GM12878 (cell line): ENCODE data around the gene F12. TPM values are rescaled to one million over a fixed set of nuclear protein-coding genes. Genes with fewer than 3 reads are reported as not detected.

Experiments
- ATAC-seq: fragments of 200-7000 bp; cut with Tn5 transposase; 3 replicates; pipeline ENCODE4 v1.9.1; 2020; ENCODE audit warnings: mild to moderate bottlenecking, moderate library complexity
- BruUV-seq: library from RNA; stranded (reverse); fragments of 400-500 nt; replicated peaks from 2 replicates; lab custom pipeline; 2021; lab: Mats Ljungman, UMichigan
- CTCF ChIA-PET: fragments of 300-600 bp; sonication (Branson Sonifier 250); formaldehyde crosslinking; extraction: SDS; loops from one replicate; lab custom pipeline; 2021; ENCODE audit warnings: inconsistent platforms; lab: Yijun Ruan, JAX
- POLR2A ChIA-PET: fragments of 350-600 bp; formaldehyde crosslinking; extraction: SDS; loops from one replicate; lab custom pipeline; 2021; ENCODE audit warnings: inconsistent platforms; lab: Charles Lee
- RAD21 ChIA-PET: fragments of 300-600 bp; sonication (Branson Sonifier 250); formaldehyde crosslinking; loops from one replicate; lab custom pipeline; 2023; ENCODE audit warnings: antibody characterized with exemption; ENCODE audit not compliant: unreplicated experiment; lab: Charles Lee
- SMC1A ChIA-PET: fragments of 300-600 bp; sonication (Branson Sonifier 250); formaldehyde crosslinking; loops from one replicate; lab custom pipeline; 2023; ENCODE audit not compliant: unreplicated experiment, uncharacterized antibody; lab: Charles Lee
- DNase-seq: peaks from one replicate; pipeline ENCODE4 v3.0.0-alpha.2; 2011; ENCODE audit warnings: low read depth, low spot score
- FAIRE-seq: peaks from 3 replicates; lab custom pipeline; 2011; peaks lifted over from hg19 to GRCh38; lab: Jason Lieb, UNC
- H2AFZ ChIP-seq: 2 replicates; pipeline ENCODE4 v1.6.0; 2011; ENCODE audit warnings: low read depth, low read length, control low read depth; ENCODE audit not compliant: control insufficient read depth
- H3K27ac ChIP-seq: 2 replicates; pipeline ENCODE4 v1.5.1; 2011; ENCODE audit warnings: control low read depth; ENCODE audit not compliant: control insufficient read depth, insufficient read depth
- H3K27me3 ChIP-seq, 2 experiments: replicated peaks in 1 of 2; 2 replicates each; pipeline versions ENCODE4 v1.6.0 to v1.6.1; 2011; ENCODE audit warnings: low read length in 1 of 2; ENCODE audit not compliant: control insufficient read depth in 2 of 2, insufficient read depth in 2 of 2
- H3K36me3 ChIP-seq, 2 experiments: 2 replicates each; pipeline ENCODE4 v1.5.1; 2011; ENCODE audit warnings: low read length in 1 of 2; ENCODE audit not compliant: control insufficient read depth in 2 of 2, insufficient read depth in 2 of 2
- H3K4me1 ChIP-seq: 2 replicates; pipeline ENCODE4 v1.6.1; 2011; ENCODE audit warnings: mild to moderate bottlenecking, low read length, moderate library complexity, mixed read lengths; ENCODE audit not compliant: control insufficient read depth, insufficient read depth
- H3K4me2 ChIP-seq: 2 replicates; pipeline ENCODE4 v1.6.0; 2011; ENCODE audit warnings: control low read depth; ENCODE audit not compliant: control insufficient read depth, insufficient read depth
- H3K4me3 ChIP-seq: fragments of 200-600 bp; sonication (generic); 2 replicates; pipeline ENCODE4 v1.5.1; 2016
- H3K79me2 ChIP-seq: 2 replicates; pipeline ENCODE4 v1.6.0; 2011; ENCODE audit warnings: low read length; ENCODE audit not compliant: control insufficient read depth, insufficient read depth
- H3K9ac ChIP-seq: 2 replicates; pipeline ENCODE4 v1.8.0; 2011; ENCODE audit warnings: low read length, control low read depth, mixed read lengths; ENCODE audit not compliant: control insufficient read depth, insufficient read depth
- H3K9me3 ChIP-seq: replicated peaks from 3 replicates; pipeline ENCODE4 v1.5.1; 2011; ENCODE audit warnings: mild to moderate bottlenecking, low read length; ENCODE audit not compliant: control insufficient read depth, insufficient read depth
- H4K20me1 ChIP-seq: 2 replicates; pipeline ENCODE4 v1.6.0; 2011; ENCODE audit not compliant: control insufficient read depth, insufficient read depth
- CHD2 ChIP-seq: IDR thresholded peaks from 2 replicates; pipeline ENCODE4 v1.6.1; 2011; ENCODE audit warnings: low read depth, low read length, improper control_type of control experiment, borderline replicate concordance
- E4F1 ChIP-seq: fragments of 450-650 bp; IDR thresholded peaks from 2 replicates; pipeline ENCODE4 v1.6.1; 2018; ENCODE audit warnings: borderline replicate concordance, mild to moderate bottlenecking; ENCODE audit not compliant: partially characterized antibody
- MYB ChIP-seq: fragments of 150-350 bp; IDR thresholded peaks from 2 replicates; pipeline ENCODE4 v1.6.1; 2014; ENCODE audit warnings: mild to moderate bottlenecking, low read depth, low read length, borderline replicate concordance
- NFYB ChIP-seq: IDR thresholded peaks from 2 replicates; pipeline ENCODE4 v1.6.1; 2011; ENCODE audit warnings: low read depth, mild to moderate bottlenecking, low read length, improper control_type of control experiment, moderate library complexity; ENCODE audit not compliant: insufficient read depth
- RBBP5 ChIP-seq: fragments of 200-600 bp; sonication (generic); conservative IDR thresholded peaks from 2 replicates; pipeline ENCODE4 v1.6.1; 2016
- SKIL ChIP-seq: fragments of 450-650 bp; IDR thresholded peaks from 2 replicates; pipeline ENCODE4 v1.6.1; 2017; ENCODE audit warnings: mild to moderate bottlenecking, low read depth, inconsistent platforms; ENCODE audit not compliant: poor library complexity, severe bottlenecking
- TARDBP ChIP-seq: IDR thresholded peaks from 2 replicates; pipeline ENCODE4 v1.6.1; 2016; ENCODE audit warnings: borderline replicate concordance
- TCF3 ChIP-seq: IDR thresholded peaks from 2 replicates; pipeline ENCODE4 v1.6.1; 2012; ENCODE audit warnings: low read depth, mild to moderate bottlenecking, low read length, borderline replicate concordance; ENCODE audit not compliant: insufficient read depth
- ZBED1 ChIP-seq: IDR thresholded peaks from 2 replicates; pipeline ENCODE4 v1.6.1; 2016; ENCODE audit warnings: borderline replicate concordance
- WGBS: methylation state at CpG from one replicate; pipeline ENCODE4 v1.1.6; 2016; ENCODE audit warnings: low lambda C conversion rate; ENCODE audit not compliant: insufficient replicate concordance, insufficient coverage; ENCODE audit errors: missing lambda C conversion rate; 5-methylcytosine and 5-hydroxymethylcytosine counted together
- in situ Hi-C: fragments of 300-500 bp; cut with MboI; formaldehyde crosslinking; loops from 9 replicates; pipeline ENCODE4 v1.14.3; 2018; ENCODE audit warnings: mixed read lengths
- intact Hi-C: fragments of 100-400 bp; cut with micrococcal nuclease; formaldehyde crosslinking; loops from one replicate; pipeline ENCODE4 v1.14.2; 2022; ENCODE audit not compliant: unreplicated experiment
- polyA plus RNA-seq, 11 experiments: library from polyadenylated mRNA; depleted of rRNA in 4 of 11; unstranded in 6 of 11; stranded (reverse) in 5 of 11; fragments of >200 nt; fragmentation: Nextera tagmentation in 4 of 11; fragmentation: Illumina TruSeq in 1 of 11; extraction: Ambion mirVana in 4 of 11; extraction: Trizol in 1 of 11; gene quantifications; 1 replicate in 1 of 11; 2 replicates in 10 of 11; pipeline versions ENCODE4 v1.2.1 to v1.2.3, GENCODE V29; 2011 to 2016; ENCODE audit warnings: inconsistent platforms in 2 of 11, missing spikeins in 2 of 11, low read depth in 1 of 11
- total RNA-seq, 4 experiments: library from RNA; depleted of rRNA in 3 of 4; stranded (reverse); fragments of >200 nt in 3 of 4; fragmentation: Illumina TruSeq in 1 of 4; extraction: Trizol in 1 of 4; gene quantifications; 2 replicates each; pipeline versions ENCODE4 v1.2.1 to v1.2.3, GENCODE V29; 2013 to 2021
- TF ChIP-seq, protein P1 (sequence below): fragments of 450-650 bp; IDR thresholded peaks from 2 replicates; pipeline ENCODE4 v1.6.1; 2016; ENCODE audit warnings: mild to moderate bottlenecking
- TF ChIP-seq, protein P2 (sequence below): fragments of 450-650 bp; formaldehyde crosslinking; IDR thresholded peaks from 2 replicates; pipeline ENCODE4 v1.4.0; 2020; ENCODE audit warnings: mild to moderate bottlenecking, moderate library complexity

The F12 gene
- total and polyA plus RNA-seq, 10 of the 15 experiments (the other 5 are each of a cell fraction or from before 2014, with no cell fraction given) = 0.25 to 11.3 (median 5.5) TPM

DNA sequence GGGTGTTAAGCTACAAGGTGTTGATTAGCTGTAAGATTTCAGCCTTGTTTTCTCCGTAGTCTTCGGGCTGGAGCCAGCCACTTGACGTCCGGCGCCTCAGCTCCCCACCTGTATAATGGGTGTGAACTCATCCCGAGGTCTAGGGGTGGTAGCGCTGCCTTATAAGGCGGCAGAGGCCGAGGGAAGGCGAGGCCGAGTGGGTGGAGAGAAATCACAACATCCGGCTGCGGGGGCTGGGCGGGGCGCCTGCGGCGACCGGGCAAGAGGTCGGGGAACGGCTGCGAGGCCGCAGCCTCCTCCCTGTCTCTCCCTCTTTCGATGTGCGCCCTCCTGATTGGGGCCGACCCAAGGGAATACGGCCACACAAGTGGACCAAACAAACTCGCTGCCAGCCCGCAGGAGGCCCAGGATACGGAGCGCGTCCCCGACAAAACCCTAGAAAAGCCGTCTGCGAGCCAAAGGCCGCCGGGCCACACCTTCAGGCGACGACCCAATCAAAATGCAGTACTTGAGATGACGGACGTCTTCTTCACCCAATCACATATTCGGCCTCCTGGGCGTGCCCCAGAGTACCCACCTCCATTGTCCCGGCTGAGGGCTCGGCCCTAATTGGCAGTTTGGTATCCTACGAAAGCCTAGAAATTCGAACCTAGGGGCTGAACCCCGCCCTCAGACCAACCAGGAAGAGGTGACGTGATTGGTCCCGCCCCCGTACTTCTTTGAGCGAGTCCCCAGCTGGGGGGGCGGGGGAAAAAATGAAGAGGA, 16.6 kb upstream of the F12 start:
- BruUV-seq = no TSS peak
- Histone ChIP-seq H3K4me2 (peak overlapping the region; percentile 100), H3K9ac (peak overlapping the region; percentile 89), H3K27ac (peak overlapping the region; percentile 99), H3K27me3 (no peaks in the 10 kb centered on the region), H3K79me2 (peaks cover 43% of the 10 kb centered on the region), H4K20me1 (no peaks in the 10 kb centered on the region), H3K4me3 (peak overlapping the region; percentile 62; the same call in 1 of the 2 replicates), H2AFZ (peak overlapping the region; percentile 95), H3K36me3 (no peaks in the 10 kb centered on the region), H3K4me1 (peaks cover 37% of the 10 kb centered on the region), H3K9me3 (no peaks in the 10 kb centered on the region)
- in situ Hi-C loops (no loop called here), intact Hi-C loops (loop anchor here (1.0 to 2.0 kb wide), 2 partner anchors 14 to 29 kb away; no protein-coding TSS in a partner anchor)
- DNase-seq (peak; percentile 100), FAIRE-seq (peak; percentile 100), ATAC-seq (peak; percentile 81)
- RAD21 ChIA-PET = interaction anchor here (0.6 to 11.0 kb wide), 12 partner anchors 13 to 83 kb away, joined by 3 to 288 read pairs (median 6); partner anchors contain the start of genes F12 and PRR7
- CTCF ChIA-PET = interaction anchor here (0.6 to 13.2 kb wide), 10 partner anchors 11 to 113 kb away, joined by 3 to 188 read pairs (median 10); partner anchors contain the start of genes PFN3 and PRR7
- POLR2A ChIA-PET = interaction anchor here (0.6 to 13.4 kb wide), 17 partner anchors 8 to 887 kb away, joined by 3 to 358 read pairs (median 5); partner anchors contain the start of genes DOK3, F12, PDLIM7 and PFN3
- SMC1A ChIA-PET = interaction anchor here (0.7 to 7.5 kb wide), 11 partner anchors 10 to 32 kb away, joined by 3 to 64 read pairs (median 4); partner anchors contain the start of genes PFN3 and PRR7
- WGBS = under 1% methylated on average over 52 of the region's 52 CpGs
- TF ChIP-seq NFYB (peak; percentile 96), SKIL (no peak), E4F1 (peak; percentile 50), CHD2 (peak; percentile 91), TARDBP (no peak), RBBP5 (no peak), TCF3 (peak; percentile 50; the same call in 1 of the 2 replicates), MYB (no peak), ZBED1 (no peak)
- TF ChIP-seq, protein P1, sequence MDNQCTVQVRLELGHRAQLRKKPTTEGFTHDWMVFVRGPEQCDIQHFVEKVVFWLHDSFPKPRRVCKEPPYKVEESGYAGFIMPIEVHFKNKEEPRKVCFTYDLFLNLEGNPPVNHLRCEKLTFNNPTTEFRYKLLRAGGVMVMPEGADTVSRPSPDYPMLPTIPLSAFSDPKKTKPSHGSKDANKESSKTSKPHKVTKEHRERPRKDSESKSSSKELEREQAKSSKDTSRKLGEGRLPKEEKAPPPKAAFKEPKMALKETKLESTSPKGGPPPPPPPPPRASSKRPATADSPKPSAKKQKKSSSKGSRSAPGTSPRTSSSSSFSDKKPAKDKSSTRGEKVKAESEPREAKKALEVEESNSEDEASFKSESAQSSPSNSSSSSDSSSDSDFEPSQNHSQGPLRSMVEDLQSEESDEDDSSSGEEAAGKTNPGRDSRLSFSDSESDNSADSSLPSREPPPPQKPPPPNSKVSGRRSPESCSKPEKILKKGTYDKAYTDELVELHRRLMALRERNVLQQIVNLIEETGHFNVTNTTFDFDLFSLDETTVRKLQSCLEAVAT = 0 out of 2 replicates have a peak, but pooled peaks have one; percentile 52
- TF ChIP-seq, protein P2, sequence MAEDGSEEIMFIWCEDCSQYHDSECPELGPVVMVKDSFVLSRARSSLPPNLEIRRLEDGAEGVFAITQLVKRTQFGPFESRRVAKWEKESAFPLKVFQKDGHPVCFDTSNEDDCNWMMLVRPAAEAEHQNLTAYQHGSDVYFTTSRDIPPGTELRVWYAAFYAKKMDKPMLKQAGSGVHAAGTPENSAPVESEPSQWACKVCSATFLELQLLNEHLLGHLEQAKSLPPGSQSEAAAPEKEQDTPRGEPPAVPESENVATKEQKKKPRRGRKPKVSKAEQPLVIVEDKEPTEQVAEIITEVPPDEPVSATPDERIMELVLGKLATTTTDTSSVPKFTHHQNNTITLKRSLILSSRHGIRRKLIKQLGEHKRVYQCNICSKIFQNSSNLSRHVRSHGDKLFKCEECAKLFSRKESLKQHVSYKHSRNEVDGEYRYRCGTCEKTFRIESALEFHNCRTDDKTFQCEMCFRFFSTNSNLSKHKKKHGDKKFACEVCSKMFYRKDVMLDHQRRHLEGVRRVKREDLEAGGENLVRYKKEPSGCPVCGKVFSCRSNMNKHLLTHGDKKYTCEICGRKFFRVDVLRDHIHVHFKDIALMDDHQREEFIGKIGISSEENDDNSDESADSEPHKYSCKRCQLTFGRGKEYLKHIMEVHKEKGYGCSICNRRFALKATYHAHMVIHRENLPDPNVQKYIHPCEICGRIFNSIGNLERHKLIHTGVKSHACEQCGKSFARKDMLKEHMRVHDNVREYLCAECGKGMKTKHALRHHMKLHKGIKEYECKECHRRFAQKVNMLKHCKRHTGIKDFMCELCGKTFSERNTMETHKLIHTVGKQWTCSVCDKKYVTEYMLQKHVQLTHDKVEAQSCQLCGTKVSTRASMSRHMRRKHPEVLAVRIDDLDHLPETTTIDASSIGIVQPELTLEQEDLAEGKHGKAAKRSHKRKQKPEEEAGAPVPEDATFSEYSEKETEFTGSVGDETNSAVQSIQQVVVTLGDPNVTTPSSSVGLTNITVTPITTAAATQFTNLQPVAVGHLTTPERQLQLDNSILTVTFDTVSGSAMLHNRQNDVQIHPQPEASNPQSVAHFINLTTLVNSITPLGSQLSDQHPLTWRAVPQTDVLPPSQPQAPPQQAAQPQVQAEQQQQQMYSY (CRISPR knock-in tag) = no peak
